RWPE2 (cell line): Measurements from ENCODE around the gene HIP1R.

ENCODE experiments used
- ATAC-seq: fragments of 200-7000 bp; cut with Tn5 transposase; 3 replicates; pipeline ENCODE4 v1.9.1; 2021; ENCODE audit warnings: low read depth
- DNase-seq: peaks from one replicate; pipeline ENCODE4 v3.0.0-alpha.2; 2020; ENCODE audit warnings: low spot score
- H3K27ac ChIP-seq: fragments of 450-650 bp; 2 replicates; pipeline ENCODE4 v1.5.1; 2017; ENCODE audit warnings: mild to moderate bottlenecking; ENCODE audit not compliant: poor library complexity, severe bottlenecking
- H3K27me3 ChIP-seq: fragments of 250-450 bp; sonication (Bioruptor Pico); 2 replicates; pipeline ENCODE4 v1.5.1; 2021; ENCODE audit warnings: mild to moderate bottlenecking, moderate library complexity; ENCODE audit not compliant: insufficient read depth, poor library complexity, severe bottlenecking
- H3K36me3 ChIP-seq: fragments of 250-450 bp; sonication (Bioruptor Pico); 2 replicates; pipeline ENCODE4 v1.5.1; 2020; ENCODE audit warnings: low read depth, mild to moderate bottlenecking, moderate library complexity
- H3K4me1 ChIP-seq: fragments of 250-450 bp; sonication (Bioruptor Pico); 2 replicates; pipeline ENCODE4 v1.5.1; 2021; ENCODE audit warnings: mild to moderate bottlenecking, moderate library complexity; ENCODE audit not compliant: insufficient read depth, poor library complexity, severe bottlenecking
- H3K4me3 ChIP-seq: fragments of 250-450 bp; sonication (Bioruptor Pico); 2 replicates; pipeline ENCODE4 v1.5.1; 2021; ENCODE audit warnings: mild to moderate bottlenecking, moderate library complexity; ENCODE audit not compliant: severe bottlenecking
- H3K9me3 ChIP-seq: fragments of 250-450 bp; sonication (Bioruptor Pico); 2 replicates; pipeline ENCODE4 v1.5.1; 2021; ENCODE audit warnings: mild to moderate bottlenecking, moderate library complexity; ENCODE audit not compliant: severe bottlenecking
- TF ChIP-seq, protein P1 (sequence below): fragments of 450-650 bp; IDR thresholded peaks from one replicate; pipeline ENCODE4 v1.5.1; 2017; ENCODE audit warnings: mild to moderate bottlenecking, moderate library complexity; ENCODE audit not compliant: poor library complexity, severe bottlenecking

HIP1R gene

GRCh38 chr12:122820838-122821271 is 14.4 kb upstream of the HIP1R start:
- Histone ChIP-seq H3K36me3 (no peaks in the 10 kb centered on the region), H3K4me1 (no peaks in the 10 kb centered on the region), H3K4me3 (no peak overlapping the region), H3K27me3 (no peaks in the 10 kb centered on the region), H3K9me3 (no peaks in the 10 kb centered on the region), H3K27ac (no peak overlapping the region)
- TF ChIP-seq, protein P1, sequence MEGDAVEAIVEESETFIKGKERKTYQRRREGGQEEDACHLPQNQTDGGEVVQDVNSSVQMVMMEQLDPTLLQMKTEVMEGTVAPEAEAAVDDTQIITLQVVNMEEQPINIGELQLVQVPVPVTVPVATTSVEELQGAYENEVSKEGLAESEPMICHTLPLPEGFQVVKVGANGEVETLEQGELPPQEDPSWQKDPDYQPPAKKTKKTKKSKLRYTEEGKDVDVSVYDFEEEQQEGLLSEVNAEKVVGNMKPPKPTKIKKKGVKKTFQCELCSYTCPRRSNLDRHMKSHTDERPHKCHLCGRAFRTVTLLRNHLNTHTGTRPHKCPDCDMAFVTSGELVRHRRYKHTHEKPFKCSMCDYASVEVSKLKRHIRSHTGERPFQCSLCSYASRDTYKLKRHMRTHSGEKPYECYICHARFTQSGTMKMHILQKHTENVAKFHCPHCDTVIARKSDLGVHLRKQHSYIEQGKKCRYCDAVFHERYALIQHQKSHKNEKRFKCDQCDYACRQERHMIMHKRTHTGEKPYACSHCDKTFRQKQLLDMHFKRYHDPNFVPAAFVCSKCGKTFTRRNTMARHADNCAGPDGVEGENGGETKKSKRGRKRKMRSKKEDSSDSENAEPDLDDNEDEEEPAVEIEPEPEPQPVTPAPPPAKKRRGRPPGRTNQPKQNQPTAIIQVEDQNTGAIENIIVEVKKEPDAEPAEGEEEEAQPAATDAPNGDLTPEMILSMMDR, result no peak
- ATAC-seq, result no peak
- no peak for DNase-seq

- Histone ChIP-seq H3K4me3 (no peak overlapping the region), H3K27ac (no peak overlapping the region), H3K9me3 (no peaks in the 10 kb centered on the region), H3K4me1 (peaks cover 8% of the 10 kb centered on the region), H3K27me3 (no peaks in the 10 kb centered on the region), H3K36me3 (no peaks in the 10 kb centered on the region)
- TF ChIP-seq, protein P1, result no peak
- DNase-seq, result no peak
- ATAC-seq, result no peak
Observed at GRCh38 chr12:122823429-122823828, 11.8 kb upstream of the HIP1R start.

DNA sequence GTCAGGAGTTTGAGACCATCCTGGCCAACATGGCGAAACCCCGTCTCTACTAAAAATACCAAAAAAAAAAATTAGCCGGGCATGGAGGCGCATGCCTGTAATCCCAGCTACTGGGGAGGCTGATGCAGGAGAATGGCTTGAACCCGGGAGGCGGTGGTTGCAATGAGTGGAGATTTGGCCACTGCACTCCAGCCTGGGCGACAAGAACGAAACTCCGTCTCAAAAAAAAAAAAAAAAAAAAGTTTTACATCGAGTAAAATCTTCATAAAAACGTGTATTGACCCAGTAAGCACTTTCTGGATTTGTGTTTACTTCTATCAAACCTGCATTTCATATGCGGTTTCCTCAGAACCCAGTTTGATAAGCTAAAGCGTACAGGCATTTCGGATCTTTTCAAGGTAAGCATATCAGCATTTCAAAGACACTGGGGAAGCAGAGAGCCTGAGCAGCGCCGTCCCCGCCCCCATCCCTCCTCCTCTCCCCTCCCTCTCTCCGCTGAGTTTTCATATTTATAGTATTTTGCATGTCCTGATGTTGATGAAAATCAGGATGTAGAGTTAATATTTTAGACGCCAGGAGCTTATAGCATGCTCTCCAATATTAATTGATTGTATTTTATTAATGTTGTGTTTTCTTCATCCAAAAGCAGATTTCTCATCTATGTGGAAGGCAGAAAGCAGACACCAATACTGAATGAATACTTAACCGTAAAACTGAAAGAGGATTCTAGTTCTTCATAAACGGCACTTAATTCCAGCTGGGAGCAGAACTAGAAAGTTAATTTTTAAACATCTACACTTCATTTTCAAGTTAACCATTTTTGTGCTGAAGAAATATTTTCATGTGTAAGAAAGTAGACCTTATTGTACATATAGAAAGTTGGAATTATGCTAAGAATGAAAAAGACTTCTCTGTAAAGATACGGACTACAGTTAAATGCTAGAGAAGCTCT is 9.2 kb upstream of the HIP1R start:
- Histone ChIP-seq H3K36me3 (no peaks in the 10 kb centered on the region), H3K9me3 (no peaks in the 10 kb centered on the region), H3K4me3 (peak overlapping the region; percentile 29), H3K27ac (no peak overlapping the region), H3K4me1 (peaks cover 9% of the 10 kb centered on the region), H3K27me3 (no peaks in the 10 kb centered on the region)
- ATAC-seq (peak; percentile 51; the same call in 2 of the 3 replicates), DNase-seq (no peak)
- TF ChIP-seq, protein P1, result no peak

DNA sequence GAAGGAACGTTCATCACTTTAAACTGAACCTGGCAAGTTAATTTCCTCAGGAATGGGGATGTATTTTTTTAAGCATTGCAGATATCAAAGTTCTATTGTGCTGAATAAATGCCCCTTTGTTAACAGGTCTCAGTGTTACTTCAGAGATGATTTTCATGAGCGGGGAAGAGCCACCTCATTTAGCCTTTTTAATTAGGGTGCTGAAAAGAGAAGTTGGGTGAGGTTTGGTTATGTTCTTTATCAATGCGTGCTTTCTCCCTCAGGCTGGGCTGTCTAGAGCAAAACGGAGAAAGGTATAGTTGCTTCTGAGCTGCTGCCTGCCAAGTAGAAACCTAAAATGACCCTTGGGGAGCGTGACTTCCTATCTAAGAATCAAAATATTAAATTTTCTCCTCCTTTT is 8.0 kb upstream of the HIP1R start:
- TF ChIP-seq, protein P1, result no peak
- peaks cover 12% of the 10 kb centered on the region for H3K4me1 ChIP-seq
- H3K36me3 ChIP-seq, result no peaks in the 10 kb centered on the region
- no peak for DNase-seq
- H3K4me3 ChIP-seq, result peak overlapping the region; percentile 29
- no peak for ATAC-seq
- H3K9me3 ChIP-seq, result no peaks in the 10 kb centered on the region
- H3K27me3 ChIP-seq, result no peaks in the 10 kb centered on the region
- no peak overlapping the region for H3K27ac ChIP-seq
